Measurements from ENCODE around the gene MAN2A2. TPM values are rescaled to one million over a fixed set of nuclear protein-coding genes. Genes with fewer than 3 reads are reported as not detected.

The MAN2A2 gene
- total and polyA plus RNA-seq, 9 of the 15 experiments (the other 6 are each of a cell fraction or from before 2014, with no cell fraction given): 7.3 to 151 (median 43.4) TPM

GRCh38 chr15:90895571-90896117, 7.5 kb upstream of the MAN2A2 start (continued):
- TF ChIP-seq ID3 (CRISPR knock-in tag; IDR thresholded peaks at IDR 0.05): no peak
- no peak for TF ChIP-seq ID3 (tag; IDR thresholded peaks at IDR 0.05)
- no peak for TF ChIP-seq ZHX1 (conservative IDR thresholded peaks at IDR 0.05; ENCODE audit: low read length)
- no peak for TF ChIP-seq RUNX1 (IDR thresholded peaks at IDR 0.05; ENCODE audit: low read depth)
- TF ChIP-seq PRPF4 (IDR thresholded peaks at IDR 0.05; ENCODE audit: insufficient read depth, low read depth, low read length, poor library complexity, severe bottlenecking): no peak
- no peak for TF ChIP-seq MITF (IDR thresholded peaks at IDR 0.05)
- TF ChIP-seq NFE2L1 (tag; IDR thresholded peaks at IDR 0.05; ENCODE audit: borderline replicate concordance, low read depth): no peak
- no peak for TF ChIP-seq ZNF311 (CRISPR knock-in tag; IDR thresholded peaks at IDR 0.05)
- TF ChIP-seq ZFP91 (CRISPR knock-in tag; IDR thresholded peaks at IDR 0.05): no peak
- TF ChIP-seq ZNF778 (CRISPR knock-in tag; IDR thresholded peaks at IDR 0.05): no peak
- TF ChIP-seq KDM2B (CRISPR knock-in tag; IDR thresholded peaks at IDR 0.05): no peak
- no peak for TF ChIP-seq SREBF2 (CRISPR knock-in tag; IDR thresholded peaks at IDR 0.05)
- TF ChIP-seq ZBTB49 (CRISPR knock-in tag; IDR thresholded peaks at IDR 0.05; ENCODE audit: borderline replicate concordance): no peak
- TF ChIP-seq ARID3B (CRISPR knock-in tag; IDR thresholded peaks at IDR 0.05; ENCODE audit: borderline replicate concordance): no peak
- TF ChIP-seq ZNF324 (CRISPR knock-in tag; IDR thresholded peaks at IDR 0.05): no peak
- no peak for TF ChIP-seq BRCA1 (IDR thresholded peaks at IDR 0.05)
- no peak for TF ChIP-seq BRCA1 (CRISPR knock-in tag; IDR thresholded peaks at IDR 0.05)
- no peak for TF ChIP-seq SMARCE1 (IDR thresholded peaks at IDR 0.05)
- no peak for TF ChIP-seq ZFPM2 (CRISPR knock-in tag; IDR thresholded peaks at IDR 0.05)
